ENCODE data around the gene MORN1.

The MORN1 gene

GRCh38 chr1:2326524-2326923, 64.8 kb downstream of the MORN1 start:
- Histone ChIP-seq H3K4me2 (ENCODE audit: low read length) (no peak overlapping the region), H2AFZ (ENCODE audit: low read depth, low read length) (no peak overlapping the region), H3K9ac (ENCODE audit: low read length) (no peak overlapping the region), H4K20me1 (ENCODE audit: insufficient read depth, low read length) (no peaks in the 10 kb centered on the region), H3K4me1 (ENCODE audit: low read length) (no peaks in the 10 kb centered on the region), H3K9me3 (ENCODE audit: insufficient read depth, low read length) (no peaks in the 10 kb centered on the region), H3K79me2 (ENCODE audit: low read length) (no peaks in the 10 kb centered on the region), H3K36me3 (replicated peaks; ENCODE audit: low read depth, low read length) (no peaks in the 10 kb centered on the region), H3K27ac (ENCODE audit: low read length) (no peak overlapping the region), H3K27me3 (ENCODE audit: low read depth, low read length) (no peaks in the 10 kb centered on the region), H3K4me3 (ENCODE audit: low read length) (no peak overlapping the region)
- TF ChIP-seq EZH2phosphoT487 (IDR thresholded peaks at IDR 0.05; ENCODE audit: low read depth) (no peak), CTCF (IDR thresholded peaks at IDR 0.05; ENCODE audit: low read depth, low read length) (no peak)

GRCh38 chr1:2324553-2325366, 66.6 kb downstream of the MORN1 start:
- no peak overlapping the region for H2AFZ ChIP-seq (ENCODE audit: low read depth, low read length)
- H3K36me3 ChIP-seq (replicated peaks; ENCODE audit: low read depth, low read length), result no peaks in the 10 kb centered on the region
- H3K4me2 ChIP-seq (ENCODE audit: low read length), result no peak overlapping the region
- no peaks in the 10 kb centered on the region for H3K79me2 ChIP-seq (ENCODE audit: low read length)
- H3K4me1 ChIP-seq (ENCODE audit: low read length), result no peaks in the 10 kb centered on the region
- H3K27ac ChIP-seq (ENCODE audit: low read length), result no peak overlapping the region
- TF ChIP-seq CTCF (IDR thresholded peaks at IDR 0.05; ENCODE audit: low read depth, low read length) (no peak), EZH2phosphoT487 (IDR thresholded peaks at IDR 0.05; ENCODE audit: low read depth) (no peak)
- no peak overlapping the region for H3K4me3 ChIP-seq (ENCODE audit: low read length)
- no peaks in the 10 kb centered on the region for H3K9me3 ChIP-seq (ENCODE audit: insufficient read depth, low read length)
- no peak overlapping the region for H3K9ac ChIP-seq (ENCODE audit: low read length)
- H3K27me3 ChIP-seq (ENCODE audit: low read depth, low read length), result no peaks in the 10 kb centered on the region
- H4K20me1 ChIP-seq (ENCODE audit: insufficient read depth, low read length), result no peaks in the 10 kb centered on the region

- H3K27me3 ChIP-seq (ENCODE audit: low read depth, low read length), result no peaks in the 10 kb centered on the region
- H3K36me3 ChIP-seq (replicated peaks; ENCODE audit: low read depth, low read length), result no peaks in the 10 kb centered on the region
- TF ChIP-seq CTCF (IDR thresholded peaks at IDR 0.05; ENCODE audit: low read depth, low read length) (no peak), EZH2phosphoT487 (IDR thresholded peaks at IDR 0.05; ENCODE audit: low read depth) (no peak)
Observed at GRCh38 chr1:2323451-2323974, 67.8 kb downstream of the MORN1 start.

GRCh38 chr1:2322581-2323211, 68.7 kb downstream of the MORN1 start:
- H3K79me2 ChIP-seq (ENCODE audit: low read length), result no peaks in the 10 kb centered on the region
- no peaks in the 10 kb centered on the region for H3K27me3 ChIP-seq (ENCODE audit: low read depth, low read length)
- H3K36me3 ChIP-seq (replicated peaks; ENCODE audit: low read depth, low read length), result no peaks in the 10 kb centered on the region
- H3K4me1 ChIP-seq (ENCODE audit: low read length), result no peaks in the 10 kb centered on the region
- no peak overlapping the region for H3K4me2 ChIP-seq (ENCODE audit: low read length)
- H3K27ac ChIP-seq (ENCODE audit: low read length), result no peak overlapping the region
- H4K20me1 ChIP-seq (ENCODE audit: insufficient read depth, low read length), result no peaks in the 10 kb centered on the region
- no peak overlapping the region for H3K9ac ChIP-seq (ENCODE audit: low read length)
- no peak overlapping the region for H2AFZ ChIP-seq (ENCODE audit: low read depth, low read length)
- H3K4me3 ChIP-seq (ENCODE audit: low read length), result no peak overlapping the region
- TF ChIP-seq CTCF (IDR thresholded peaks at IDR 0.05; ENCODE audit: low read depth, low read length) (no peak), EZH2phosphoT487 (IDR thresholded peaks at IDR 0.05; ENCODE audit: low read depth) (no peak)
- H3K9me3 ChIP-seq (ENCODE audit: insufficient read depth, low read length), result no peaks in the 10 kb centered on the region

More at GRCh38 chr1:2323451-2323974, 67.8 kb downstream of the MORN1 start:
- H3K79me2 ChIP-seq (ENCODE audit: low read length), result no peaks in the 10 kb centered on the region
- no peaks in the 10 kb centered on the region for H3K9me3 ChIP-seq (ENCODE audit: insufficient read depth, low read length)
- H3K9ac ChIP-seq (ENCODE audit: low read length), result no peak overlapping the region
- H3K4me1 ChIP-seq (ENCODE audit: low read length), result no peaks in the 10 kb centered on the region
- no peak overlapping the region for H2AFZ ChIP-seq (ENCODE audit: low read depth, low read length)
- H3K27ac ChIP-seq (ENCODE audit: low read length), result no peak overlapping the region
- H3K4me2 ChIP-seq (ENCODE audit: low read length), result no peak overlapping the region
- H4K20me1 ChIP-seq (ENCODE audit: insufficient read depth, low read length), result no peaks in the 10 kb centered on the region
- H3K4me3 ChIP-seq (ENCODE audit: low read length), result no peak overlapping the region

All from OCI-LY3 (cell line).